NCI-H2171 treated with DMSO at 0.1 percent for 48 hours (cell line): ENCODE measurements around the gene POU2F1.
"Not testable (repeated sequence)": the region's sequence is repeated elsewhere in the genome, so short reads cannot be mapped to it uniquely, and the experiment has no call there.

Experiments used
- DNase-seq: peaks from one replicate; lab custom pipeline; 2025; lab: John Stamatoyannopoulos, UW

POU2F1 gene

GRCh38 chr1:167231873-167232450, 11.3 kb downstream of the POU2F1 start:
- no peak for DNase-seq

DNA sequence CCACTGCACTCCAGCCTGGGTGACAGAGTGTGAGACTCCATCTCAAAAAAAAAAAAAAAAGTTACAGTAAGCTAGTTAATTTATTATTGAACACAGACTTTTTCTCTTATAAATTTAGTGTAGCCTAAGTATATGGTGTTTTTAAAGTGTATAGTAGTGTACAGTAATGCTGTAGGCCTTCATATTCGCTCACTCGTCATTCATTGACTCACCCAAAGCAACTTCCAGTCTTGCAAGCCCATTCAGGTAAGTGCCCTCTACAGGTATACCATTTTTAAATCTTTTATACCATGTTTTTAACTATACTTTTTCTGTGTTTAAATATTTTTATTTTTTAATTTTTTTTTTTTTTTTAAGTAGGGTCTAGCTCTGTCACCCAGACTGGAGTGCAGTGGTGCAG, 12.1 kb downstream of the POU2F1 start:
- DNase-seq: no peak

DNA sequence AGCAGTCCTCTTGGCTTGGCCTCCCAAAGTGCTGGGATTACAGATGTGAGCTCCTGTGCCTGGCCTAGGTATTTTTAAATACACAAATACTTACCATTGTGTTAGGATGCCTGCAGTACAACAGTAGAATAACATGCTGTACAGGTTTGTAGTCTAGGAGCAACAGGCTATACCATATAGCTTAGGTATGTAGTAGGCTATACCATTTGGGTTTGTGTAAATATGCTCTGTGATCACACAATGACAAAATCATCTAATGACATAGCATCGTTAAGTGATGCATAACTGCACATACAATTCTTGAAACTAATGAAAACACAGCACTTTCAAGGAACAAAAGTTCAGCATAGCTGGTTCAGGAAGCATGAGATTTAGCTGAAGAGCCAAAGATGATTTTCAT, 12.7 kb downstream of the POU2F1 start:
- no peak for DNase-seq

GRCh38 chr1:167237000-167237399, 16.3 kb downstream of the POU2F1 start:
- no peak for DNase-seq

DNA sequence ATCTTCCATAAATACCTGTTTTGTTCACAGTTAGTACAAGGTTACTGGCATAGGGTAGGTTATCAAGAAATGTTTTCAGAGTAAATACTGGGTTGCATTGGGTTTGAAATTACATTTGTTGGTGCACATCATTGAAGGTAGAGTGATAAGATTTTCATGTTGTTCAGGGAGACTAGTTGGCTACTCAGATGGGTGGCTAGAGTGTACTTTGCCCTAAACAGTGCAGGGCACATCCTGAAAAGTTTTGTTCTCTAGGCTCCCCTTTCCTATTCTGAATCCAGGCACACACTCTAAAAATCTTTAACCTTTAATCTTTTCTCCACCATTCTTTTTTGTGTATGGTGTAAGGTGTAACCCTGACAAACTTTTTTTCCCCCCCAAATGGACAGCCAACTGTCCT, 18.0 kb downstream of the POU2F1 start:
- no peak for DNase-seq

- DNase-seq: no peak
Observed at GRCh38 chr1:167239257-167239656, 18.6 kb downstream of the POU2F1 start.

DNA sequence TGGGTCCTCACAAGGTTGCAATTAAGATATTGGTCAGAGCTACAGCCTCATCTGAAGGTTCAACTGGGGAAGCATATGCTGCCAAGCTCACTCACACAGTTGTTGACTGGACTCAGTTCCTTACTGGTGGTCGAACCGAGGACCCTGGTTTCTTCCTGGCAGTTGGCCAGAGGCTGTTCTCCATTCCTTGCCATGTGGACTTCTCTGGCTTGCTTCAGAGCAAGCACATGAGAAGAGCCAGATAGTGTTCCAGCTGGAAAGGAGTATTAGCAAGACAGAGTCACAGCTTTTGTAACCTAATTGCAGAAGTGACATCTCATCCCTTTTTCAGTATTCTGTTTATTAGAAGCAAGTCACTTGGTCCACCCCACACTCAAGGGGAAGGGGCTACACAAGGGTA, 23.6 kb downstream of the POU2F1 start:
- no peak for DNase-seq

- not testable (repeated sequence) for DNase-seq
Observed at GRCh38 chr1:167245168-167245567, 24.5 kb downstream of the POU2F1 start.

- no peak for DNase-seq
Observed at GRCh38 chr1:167246971-167247370, 26.3 kb downstream of the POU2F1 start.

GRCh38 chr1:167247754-167248153, 27.1 kb downstream of the POU2F1 start:
- DNase-seq: no peak

DNA sequence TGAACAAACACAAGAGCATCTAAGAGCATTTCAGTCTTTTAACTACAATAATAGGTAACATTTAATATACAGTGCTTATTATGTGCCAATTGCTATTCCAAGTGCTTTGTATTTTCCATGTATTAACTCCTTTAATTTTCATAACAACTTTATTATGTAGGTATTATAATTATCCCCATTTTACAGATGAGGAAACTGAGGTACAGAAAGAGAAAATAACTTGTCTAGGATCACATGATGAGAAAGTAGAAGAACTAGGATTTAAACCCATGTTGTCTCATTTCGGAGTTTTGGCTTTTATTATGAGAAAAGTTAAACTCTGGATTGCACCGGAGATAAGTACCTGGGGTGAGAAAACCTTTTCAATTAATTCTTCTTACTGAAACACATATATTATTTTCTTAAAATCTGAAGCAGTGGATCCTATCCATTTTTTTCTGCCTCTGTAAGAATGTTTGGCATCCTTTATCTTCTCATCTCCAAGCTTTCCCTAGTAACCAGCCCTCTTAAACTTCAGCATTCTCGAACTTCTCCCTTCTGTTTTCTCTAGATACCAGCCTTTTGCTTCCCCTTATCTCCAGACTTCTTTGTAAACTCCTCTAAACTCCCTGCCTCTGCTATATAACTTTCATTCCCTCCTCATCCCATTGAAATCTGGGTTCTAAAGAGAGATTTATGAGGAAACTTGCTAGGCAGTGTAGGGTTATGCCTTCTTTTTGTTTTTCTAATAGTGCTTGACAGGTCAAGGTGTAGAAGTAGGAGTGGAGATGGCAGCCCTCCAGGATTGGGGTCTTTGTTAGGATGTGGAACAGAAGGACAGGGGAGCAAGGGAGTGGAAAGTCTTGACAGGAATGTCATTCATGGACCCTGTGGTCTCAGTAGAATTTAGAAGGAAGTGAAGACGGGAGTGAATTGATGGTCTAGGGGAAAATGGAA, 28.3 kb downstream of the POU2F1 start:
- no peak for DNase-seq

GRCh38 chr1:167249702-167250101, 29.0 kb downstream of the POU2F1 start:
- no peak for DNase-seq

DNA sequence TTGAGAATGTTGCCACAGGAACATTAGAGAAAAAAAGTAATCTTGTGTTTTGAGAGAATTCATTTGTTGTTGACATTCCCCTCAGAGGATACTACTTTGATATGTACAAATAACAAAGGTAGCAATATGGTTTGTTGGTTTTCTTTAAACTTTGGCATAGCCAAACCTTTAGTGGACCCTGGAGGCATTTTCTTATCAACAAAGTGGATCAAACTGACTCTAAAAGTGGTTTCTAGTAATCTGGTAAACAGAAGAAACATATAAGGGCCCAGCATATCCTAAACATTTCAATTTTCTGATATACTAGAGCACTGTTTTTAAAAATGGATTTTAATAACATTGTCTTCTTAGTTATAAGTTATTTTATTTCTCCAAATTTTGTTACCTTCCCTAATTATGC, 29.8 kb downstream of the POU2F1 start:
- DNase-seq: no peak

GRCh38 chr1:167251472-167251871, 30.8 kb downstream of the POU2F1 start:
- no peak for DNase-seq

DNA sequence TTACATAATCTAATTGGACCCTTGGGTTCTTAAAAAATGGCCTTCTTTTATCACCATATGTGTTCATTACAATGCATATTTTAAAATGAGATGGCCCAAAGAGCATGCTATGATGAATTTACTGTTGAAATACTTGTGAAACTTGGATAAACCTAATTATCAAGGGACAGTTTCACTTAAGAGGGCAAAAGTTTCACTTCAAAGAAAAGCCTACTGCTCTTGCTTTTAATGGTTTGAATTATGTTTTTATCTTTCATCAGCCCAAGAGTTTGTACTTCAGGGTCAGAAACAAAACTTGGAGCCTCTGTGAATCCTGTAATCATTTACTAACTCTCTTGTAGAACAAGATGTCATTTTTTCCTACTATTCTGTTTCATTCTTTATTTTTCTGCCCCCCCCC, 32.3 kb downstream of the POU2F1 start:
- no peak for DNase-seq

DNA sequence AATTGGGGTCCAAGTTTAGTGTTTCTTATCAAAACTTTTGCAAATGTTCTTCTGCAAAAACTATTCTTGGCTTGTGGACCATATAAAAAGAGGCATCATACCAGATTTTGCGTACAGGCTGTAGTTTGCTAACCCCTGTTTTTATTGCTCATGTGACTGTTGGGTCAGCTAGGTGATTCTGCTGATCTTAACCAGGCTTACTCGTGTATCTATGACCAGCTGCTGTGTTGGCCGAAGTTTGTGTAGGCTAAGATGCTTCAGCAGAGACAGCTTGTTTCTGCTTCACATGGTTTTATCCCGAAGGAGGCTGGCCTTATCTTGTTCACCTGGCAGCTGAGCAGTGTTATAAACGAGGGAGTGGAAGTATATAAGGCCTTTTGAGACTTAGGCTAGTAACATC, 38.2 kb downstream of the POU2F1 start:
- DNase-seq: peak; percentile 18

DNA sequence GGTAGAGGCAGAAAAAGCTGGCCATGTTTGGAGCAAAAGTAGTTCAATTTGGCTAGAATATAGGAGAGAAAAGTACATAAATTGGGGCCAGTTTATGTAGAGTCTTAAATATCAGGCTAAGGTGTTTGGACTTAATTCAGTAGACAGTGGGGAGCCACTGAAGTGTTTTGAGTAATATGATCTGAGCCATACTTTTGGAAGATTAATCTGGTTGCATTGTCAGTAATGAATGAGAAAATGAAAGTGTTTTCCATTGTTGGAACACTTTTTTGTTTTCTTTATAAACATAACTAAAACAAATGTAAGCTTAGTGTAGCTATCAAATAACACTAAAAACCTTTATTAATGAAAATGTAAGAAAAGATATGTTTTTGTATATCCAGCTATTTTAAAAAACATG, 42.1 kb downstream of the POU2F1 start:
- peak; percentile 74 for DNase-seq

DNA sequence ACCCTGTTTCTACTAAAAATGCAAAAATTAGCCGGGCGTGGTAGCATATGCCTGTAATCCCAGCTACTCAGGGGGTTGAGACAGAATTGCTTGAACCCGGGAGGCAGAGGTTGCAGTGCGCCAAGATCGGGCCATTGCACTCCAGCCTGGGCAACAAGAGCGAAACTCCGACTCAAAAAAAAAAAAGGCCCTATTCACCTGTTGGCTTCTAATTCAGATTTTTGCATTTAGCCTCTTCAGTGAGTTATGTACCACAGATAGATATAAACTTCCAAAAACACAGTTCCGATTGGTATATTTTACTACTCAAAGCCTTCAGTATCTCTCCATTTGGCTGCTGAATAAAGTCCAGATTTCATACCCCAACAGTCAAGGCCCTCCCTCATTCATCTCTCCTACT, 42.7 kb downstream of the POU2F1 start:
- DNase-seq: no peak

DNA sequence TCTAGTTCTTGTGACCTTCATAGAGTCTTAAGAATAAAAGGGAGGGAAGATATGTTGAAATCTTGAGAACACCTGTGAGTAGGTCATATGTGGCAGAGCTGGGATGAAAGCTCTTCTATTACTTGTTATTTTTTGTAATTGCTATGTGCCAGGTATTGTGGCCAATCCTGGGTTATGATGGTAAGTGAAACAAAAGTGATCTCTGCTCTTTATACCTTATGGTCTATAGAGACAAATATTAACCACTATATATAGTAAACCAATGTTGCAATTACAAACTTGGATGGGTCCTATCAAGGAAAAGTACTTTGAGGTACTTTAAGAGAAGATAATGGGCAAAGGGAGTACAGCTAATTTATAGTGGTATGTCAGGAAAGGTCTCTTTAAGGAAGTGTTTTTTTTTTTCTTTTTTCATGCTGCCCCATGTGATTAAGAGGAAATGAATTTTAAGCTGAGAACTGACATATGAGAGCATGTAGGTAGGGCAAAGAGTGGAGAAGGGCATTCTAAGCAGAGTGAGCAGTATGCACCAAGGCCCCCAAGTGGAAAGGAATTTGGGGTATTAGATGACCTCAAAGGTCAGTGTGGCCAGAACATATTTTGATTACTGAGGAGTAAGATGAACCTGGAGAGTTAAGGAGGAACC, 43.3 kb downstream of the POU2F1 start:
- no peak for DNase-seq

DNA sequence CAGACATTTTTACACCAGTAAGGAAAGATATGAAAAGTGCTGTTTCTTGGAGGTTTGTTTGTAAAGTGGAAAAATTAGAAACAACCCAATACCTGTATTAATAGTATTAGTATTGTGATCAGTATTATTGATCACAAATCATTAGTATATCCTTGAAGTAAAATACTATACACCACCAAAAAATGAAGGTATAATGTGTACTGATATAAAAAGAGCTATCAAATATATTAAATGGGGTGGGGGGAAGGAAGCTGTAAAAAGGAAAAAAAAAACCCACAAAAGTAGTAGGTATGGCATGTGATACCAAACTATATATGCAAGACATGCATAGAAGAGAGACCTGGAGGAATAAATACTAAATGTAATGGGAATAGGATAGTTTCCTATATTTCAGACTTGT, 46.3 kb downstream of the POU2F1 start:
- no peak for DNase-seq

- DNase-seq: no peak
Observed at GRCh38 chr1:167268347-167268787, 47.7 kb downstream of the POU2F1 start.

DNA sequence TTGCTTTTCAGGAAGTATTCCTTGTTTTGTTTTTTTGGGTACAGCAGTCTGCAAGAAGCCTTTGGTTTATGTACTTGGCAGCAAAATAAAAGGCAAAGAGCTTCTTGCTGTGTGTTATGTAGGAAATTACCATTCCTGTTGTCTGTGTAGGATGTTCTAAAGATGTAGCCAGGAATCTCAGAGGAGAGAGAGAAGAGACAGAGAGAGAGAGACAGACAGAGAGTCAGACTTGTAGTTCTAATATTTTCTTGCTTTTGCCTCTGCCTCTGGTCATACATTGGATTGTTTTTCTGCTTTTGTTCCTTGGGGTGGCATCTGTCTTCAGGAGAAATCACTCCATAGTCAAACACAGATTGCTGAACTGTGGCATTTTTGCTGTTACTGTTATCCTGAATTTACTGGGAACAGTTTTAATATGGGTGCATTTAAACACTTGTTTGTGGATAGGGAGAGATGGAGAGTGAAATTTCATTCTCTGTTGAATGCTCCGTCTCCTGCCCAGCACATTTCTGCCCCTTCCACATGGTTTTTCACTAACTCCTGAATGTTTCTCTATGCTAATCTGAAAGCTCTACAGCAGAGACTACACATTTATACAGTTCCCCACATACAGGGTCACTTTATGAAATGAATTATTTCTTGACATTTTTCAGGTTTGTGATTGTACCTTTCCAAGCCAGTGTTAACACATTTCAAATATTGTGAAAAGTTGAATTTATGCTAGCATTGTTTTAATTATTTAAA, 49.8 kb downstream of the POU2F1 start:
- DNase-seq: no peak
